Stimulated activated naive B cell treated with anti-CD40 and anti-IgM and Interleukin-4, amounts not matched to agents 10 μg/mL and 1 μg/mL and 100 μg/mL, for 72 hours (primary cell): Measurements from ENCODE around the gene B4GALT5.

Experiments
- ATAC-seq, 2 donors: fragments of 150-1000 bp; cut with Tn5 transposase; replicated peaks; 2 replicates each; pipeline ENCODE4 v1.10.0; 2021; ENCODE audit warnings: moderate library complexity in 1 of 2
- DNase-seq: peaks from one replicate; pipeline ENCODE4 v3.0.0; 2021
- H3K27ac Mint-ChIP-seq: one replicate; pipeline ENCODE4 v1.8.0; 2022; ENCODE audit warnings: mild to moderate bottlenecking, mixed read lengths
- H3K27me3 Mint-ChIP-seq, 2 donors: one replicate each; pipeline ENCODE4 v1.8.0; 2022; ENCODE audit warnings: mixed read lengths in 2 of 2
- H3K36me3 Mint-ChIP-seq, 2 donors: one replicate each; pipeline ENCODE4 v1.8.0; 2022; ENCODE audit warnings: mixed read lengths in 2 of 2, mild to moderate bottlenecking in 1 of 2
- H3K4me1 Mint-ChIP-seq, 2 donors: one replicate each; pipeline ENCODE4 v1.8.0; 2022; ENCODE audit warnings: mixed read lengths in 2 of 2, mild to moderate bottlenecking in 1 of 2
- H3K4me3 Mint-ChIP-seq, 2 donors: one replicate each; pipeline ENCODE4 v1.8.0; 2022; ENCODE audit warnings: mild to moderate bottlenecking in 2 of 2, mixed read lengths in 2 of 2, moderate library complexity in 1 of 2
- H3K9me3 Mint-ChIP-seq, 2 donors: one replicate each; pipeline ENCODE4 v1.8.0; 2022; ENCODE audit warnings: mixed read lengths in 2 of 2, mild to moderate bottlenecking in 1 of 2

The B4GALT5 gene

GRCh38 chr20:49658508-49658907 is 55.2 kb downstream of the B4GALT5 start:
- H3K4me3 Mint-ChIP-seq, result no peak overlapping the region
- ATAC-seq, result no peak
- no peak for DNase-seq
- H3K27ac Mint-ChIP-seq, result no peak overlapping the region
- H3K27me3 Mint-ChIP-seq, result no peaks in the 10 kb centered on the region
- peaks cover 27 to 35% of the 10 kb centered on the region in 2 donors for H3K36me3 Mint-ChIP-seq
- H3K9me3 Mint-ChIP-seq, result peaks cover 0 to 2% of the 10 kb centered on the region in 2 donors
- H3K4me1 Mint-ChIP-seq, result peaks cover 20 to 44% of the 10 kb centered on the region in 2 donors

GRCh38 chr20:49657118-49657901 is 56.4 kb downstream of the B4GALT5 start:
- Mint-ChIP-seq H3K9me3 (peaks cover 0 to 2% of the 10 kb centered on the region in 2 donors), H3K4me1 (peaks cover 17 to 38% of the 10 kb centered on the region in 2 donors), H3K27ac (peak overlapping the region; percentile 68), H3K27me3 (no peaks in the 10 kb centered on the region), H3K4me3 (no peak overlapping the region), H3K36me3 (peaks cover 33 to 46% of the 10 kb centered on the region in 2 donors)
- peak in 1 of 2 donors; percentile 33 for ATAC-seq
- no peak for DNase-seq

- peaks cover 13 to 32% of the 10 kb centered on the region in 2 donors for H3K4me1 Mint-ChIP-seq
- H3K9me3 Mint-ChIP-seq, result peaks cover 0 to 2% of the 10 kb centered on the region in 2 donors
- no peak for DNase-seq
- peak overlapping the region; percentile 27 for H3K27ac Mint-ChIP-seq
- H3K36me3 Mint-ChIP-seq, result peaks cover 36 to 46% of the 10 kb centered on the region in 2 donors
- no peaks in the 10 kb centered on the region for H3K27me3 Mint-ChIP-seq
- no peak overlapping the region for H3K4me3 Mint-ChIP-seq
- no peak for ATAC-seq
These were observed 57.4 kb downstream of the B4GALT5 start for GRCh38 chr20:49656304-49656703.

GRCh38 chr20:49653925-49654434 is 59.7 kb downstream of the B4GALT5 start:
- Mint-ChIP-seq H3K4me3 (no peak overlapping the region), H3K27me3 (no peaks in the 10 kb centered on the region), H3K9me3 (peaks cover 0 to 2% of the 10 kb centered on the region in 2 donors), H3K27ac (no peak overlapping the region), H3K4me1 (peaks cover 13 to 23% of the 10 kb centered on the region in 2 donors), H3K36me3 (peaks cover 38 to 53% of the 10 kb centered on the region in 2 donors)
- no peak for DNase-seq
- ATAC-seq, result no peak

- no peak for DNase-seq
- no peaks in the 10 kb centered on the region for H3K27me3 Mint-ChIP-seq
- no peak overlapping the region for H3K27ac Mint-ChIP-seq
- no peaks in the 10 kb centered on the region for H3K9me3 Mint-ChIP-seq
- no peak for ATAC-seq
- H3K4me1 Mint-ChIP-seq, result no peaks in the 10 kb centered on the region
- H3K36me3 Mint-ChIP-seq, result peaks cover 41 to 56% of the 10 kb centered on the region in 2 donors
- no peak overlapping the region for H3K4me3 Mint-ChIP-seq
These were observed 64.0 kb downstream of the B4GALT5 start for GRCh38 chr20:49649672-49650071.

- peaks cover 36 to 47% of the 10 kb centered on the region in 2 donors for H3K36me3 Mint-ChIP-seq
These were observed 66.1 kb downstream of the B4GALT5 start for GRCh38 chr20:49647550-49647949.

GRCh38 chr20:49646528-49646927 is 67.2 kb downstream of the B4GALT5 start:
- Mint-ChIP-seq H3K27me3 (no peaks in the 10 kb centered on the region), H3K4me1 (peaks cover 2 to 7% of the 10 kb centered on the region in 2 donors), H3K9me3 (no peaks in the 10 kb centered on the region), H3K36me3 (peaks cover 39 to 52% of the 10 kb centered on the region in 2 donors), H3K27ac (peak overlapping the region; percentile 70), H3K4me3 (no peak overlapping the region)
- no peak for DNase-seq
- ATAC-seq, result no peak

More at GRCh38 chr20:49647550-49647949, 66.1 kb downstream of the B4GALT5 start:
- no peak overlapping the region for H3K27ac Mint-ChIP-seq
- ATAC-seq, result no peak
- DNase-seq, result no peak
- H3K9me3 Mint-ChIP-seq, result no peaks in the 10 kb centered on the region
- no peak overlapping the region for H3K4me3 Mint-ChIP-seq
- H3K27me3 Mint-ChIP-seq, result no peaks in the 10 kb centered on the region
- H3K4me1 Mint-ChIP-seq, result peaks cover 2 to 7% of the 10 kb centered on the region in 2 donors

GRCh38 chr20:49646126-49646525 is 67.6 kb downstream of the B4GALT5 start:
- H3K27me3 Mint-ChIP-seq, result no peaks in the 10 kb centered on the region
- ATAC-seq, result no peak
- H3K9me3 Mint-ChIP-seq, result no peaks in the 10 kb centered on the region
- DNase-seq, result no peak
- no peak overlapping the region for H3K4me3 Mint-ChIP-seq
- peaks cover 2 to 7% of the 10 kb centered on the region in 2 donors for H3K4me1 Mint-ChIP-seq
- no peak overlapping the region for H3K27ac Mint-ChIP-seq
- peaks cover 40 to 56% of the 10 kb centered on the region in 2 donors for H3K36me3 Mint-ChIP-seq

GRCh38 chr20:49644980-49645565 is 68.6 kb downstream of the B4GALT5 start:
- DNase-seq, result no peak
- no peak for ATAC-seq
- H3K4me1 Mint-ChIP-seq, result peaks cover 2 to 7% of the 10 kb centered on the region in 2 donors
- H3K27ac Mint-ChIP-seq, result peak overlapping the region; percentile 31
- H3K27me3 Mint-ChIP-seq, result no peaks in the 10 kb centered on the region
- no peaks in the 10 kb centered on the region for H3K9me3 Mint-ChIP-seq
- no peak overlapping the region for H3K4me3 Mint-ChIP-seq
- peaks cover 48 to 67% of the 10 kb centered on the region in 2 donors for H3K36me3 Mint-ChIP-seq

GRCh38 chr20:49642816-49643215 is 70.9 kb downstream of the B4GALT5 start:
- Mint-ChIP-seq H3K4me1 (peaks cover 2 to 7% of the 10 kb centered on the region in 2 donors), H3K27me3 (no peaks in the 10 kb centered on the region), H3K27ac (no peak overlapping the region), H3K4me3 (no peak overlapping the region), H3K36me3 (peaks cover 42 to 61% of the 10 kb centered on the region in 2 donors), H3K9me3 (no peaks in the 10 kb centered on the region)
- DNase-seq (no peak), ATAC-seq (no peak)

GRCh38 chr20:49641683-49642656 is 71.7 kb downstream of the B4GALT5 start:
- H3K9me3 Mint-ChIP-seq, result no peaks in the 10 kb centered on the region
- no peak overlapping the region for H3K4me3 Mint-ChIP-seq
- H3K27me3 Mint-ChIP-seq, result no peaks in the 10 kb centered on the region
- peaks cover 38 to 62% of the 10 kb centered on the region in 2 donors for H3K36me3 Mint-ChIP-seq
- H3K4me1 Mint-ChIP-seq, result peaks cover 2 to 8% of the 10 kb centered on the region in 2 donors
- ATAC-seq, result no peak
- no peak overlapping the region for H3K27ac Mint-ChIP-seq
- no peak for DNase-seq

GRCh38 chr20:49637046-49637637 is 76.5 kb downstream of the B4GALT5 start:
- Mint-ChIP-seq H3K4me3 (no peak overlapping the region), H3K27ac (no peak overlapping the region), H3K36me3 (peaks cover 49 to 75% of the 10 kb centered on the region in 2 donors), H3K9me3 (no peaks in the 10 kb centered on the region), H3K4me1 (peaks cover 5 to 9% of the 10 kb centered on the region in 2 donors), H3K27me3 (no peaks in the 10 kb centered on the region)
- ATAC-seq (no peak), DNase-seq (no peak)

GRCh38 chr20:49636447-49636846 is 77.2 kb downstream of the B4GALT5 start:
- Mint-ChIP-seq H3K4me1 (peaks cover 12 to 16% of the 10 kb centered on the region in 2 donors), H3K4me3 (peak overlapping the region in 1 of 2 donors; percentile 15), H3K27ac (peak overlapping the region; percentile 11), H3K36me3 (peaks cover 53 to 78% of the 10 kb centered on the region in 2 donors), H3K9me3 (no peaks in the 10 kb centered on the region), H3K27me3 (no peaks in the 10 kb centered on the region)
- DNase-seq, result no peak
- ATAC-seq, result no peak
